HG02970 (cell line): ENCODE data around the gene ZER1.
A peak's percentile ranks its signal among the peaks of the same experiment; 100 is the strongest.

Source experiments
- ATAC-seq: cut with Tn5 transposase; IDR thresholded peaks from one replicate; pipeline ENCODE4 v1.9.1; 2021; ENCODE audit warnings: mild to moderate bottlenecking, moderate library complexity, moderate number of reproducible peaks; ENCODE audit not compliant: unreplicated experiment, low FRiP score

Gene ZER1

DNA sequence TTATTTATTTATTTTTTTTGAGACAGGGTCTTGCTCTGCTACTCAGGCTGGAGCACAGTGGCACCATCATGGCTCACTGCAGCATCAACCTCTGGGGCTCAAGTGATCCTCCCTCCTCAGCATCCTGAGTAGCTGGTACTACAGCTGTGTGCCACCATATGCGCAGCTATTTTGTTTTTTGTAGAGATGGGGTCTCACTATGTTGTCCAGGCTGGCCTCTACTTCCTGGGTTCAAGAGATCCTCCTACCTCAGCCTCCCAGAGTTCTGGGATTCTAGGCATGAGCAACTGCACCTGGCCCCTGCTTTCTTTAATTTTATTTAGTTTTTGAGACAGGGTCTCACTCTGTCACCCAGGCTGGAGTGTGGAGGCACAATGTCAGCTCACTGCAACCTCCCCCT is 28.3 kb downstream of the ZER1 start:
- ATAC-seq, result no peak

- ATAC-seq, result no peak
Observed at GRCh38 chr9:128742401-128742800, 29.3 kb downstream of the ZER1 start.

GRCh38 chr9:128735373-128735772 is 36.4 kb downstream of the ZER1 start:
- ATAC-seq, result no peak

DNA sequence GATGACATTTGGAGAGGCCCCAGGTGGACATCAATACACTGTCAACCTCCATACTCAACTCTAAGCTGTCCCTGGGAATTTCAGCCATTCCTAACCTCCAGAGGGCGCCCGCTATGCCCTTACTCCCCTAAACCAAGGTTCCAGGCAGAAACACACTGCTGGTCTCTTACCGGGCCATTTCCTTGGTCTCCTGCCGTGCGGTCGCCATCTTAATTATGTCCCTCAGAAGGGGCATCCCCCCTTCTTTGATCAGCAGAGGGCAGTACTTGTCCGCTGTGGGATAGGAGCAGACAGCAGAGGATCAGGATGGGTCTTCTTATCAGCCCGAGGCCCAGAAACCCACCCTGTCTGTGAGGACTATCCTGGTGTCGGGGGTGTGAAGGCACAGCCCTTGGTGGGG is 38.5 kb downstream of the ZER1 start:
- ATAC-seq, result no peak

DNA sequence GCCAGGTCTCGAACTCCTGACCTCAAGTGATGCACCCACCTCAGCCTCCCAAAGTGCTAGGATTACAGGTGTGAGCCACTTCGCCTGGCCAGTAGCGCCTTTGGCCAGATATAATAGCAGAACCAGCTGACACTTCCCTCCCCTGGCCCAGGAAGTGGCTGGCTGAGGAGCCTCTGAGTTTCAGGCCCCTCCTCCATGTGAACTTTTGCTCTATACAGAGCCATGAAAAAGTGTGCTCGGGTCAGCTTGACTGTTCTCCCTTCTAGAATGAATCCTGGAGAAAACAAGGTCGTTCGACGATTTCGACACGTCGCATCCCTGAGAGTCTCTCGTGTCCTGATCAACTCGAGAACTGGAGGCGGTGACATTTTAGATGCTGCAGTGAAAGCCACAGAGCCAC is 39.2 kb downstream of the ZER1 start:
- no peak for ATAC-seq

GRCh38 chr9:128731691-128732090 is 40.0 kb downstream of the ZER1 start:
- ATAC-seq, result no peak

DNA sequence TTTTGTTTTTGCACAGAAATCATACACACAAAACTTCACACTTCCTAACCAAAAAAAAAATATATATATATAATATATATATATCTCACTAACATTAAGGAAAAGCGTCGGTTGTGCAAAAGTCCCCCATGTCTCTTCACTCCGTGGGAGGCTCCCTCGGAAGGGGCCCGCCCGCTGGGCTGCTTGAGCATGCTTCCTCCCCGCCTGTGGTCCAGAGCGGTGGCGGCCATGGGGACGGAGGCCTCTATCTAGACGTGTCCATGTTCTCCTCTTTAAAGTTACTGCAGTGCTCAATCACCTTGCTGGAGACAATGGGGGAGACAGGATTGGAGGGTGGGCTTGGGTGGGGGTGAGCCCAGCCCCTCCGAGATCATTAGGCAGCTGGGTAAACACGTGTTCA is 40.6 kb downstream of the ZER1 start:
- ATAC-seq, result no peak

DNA sequence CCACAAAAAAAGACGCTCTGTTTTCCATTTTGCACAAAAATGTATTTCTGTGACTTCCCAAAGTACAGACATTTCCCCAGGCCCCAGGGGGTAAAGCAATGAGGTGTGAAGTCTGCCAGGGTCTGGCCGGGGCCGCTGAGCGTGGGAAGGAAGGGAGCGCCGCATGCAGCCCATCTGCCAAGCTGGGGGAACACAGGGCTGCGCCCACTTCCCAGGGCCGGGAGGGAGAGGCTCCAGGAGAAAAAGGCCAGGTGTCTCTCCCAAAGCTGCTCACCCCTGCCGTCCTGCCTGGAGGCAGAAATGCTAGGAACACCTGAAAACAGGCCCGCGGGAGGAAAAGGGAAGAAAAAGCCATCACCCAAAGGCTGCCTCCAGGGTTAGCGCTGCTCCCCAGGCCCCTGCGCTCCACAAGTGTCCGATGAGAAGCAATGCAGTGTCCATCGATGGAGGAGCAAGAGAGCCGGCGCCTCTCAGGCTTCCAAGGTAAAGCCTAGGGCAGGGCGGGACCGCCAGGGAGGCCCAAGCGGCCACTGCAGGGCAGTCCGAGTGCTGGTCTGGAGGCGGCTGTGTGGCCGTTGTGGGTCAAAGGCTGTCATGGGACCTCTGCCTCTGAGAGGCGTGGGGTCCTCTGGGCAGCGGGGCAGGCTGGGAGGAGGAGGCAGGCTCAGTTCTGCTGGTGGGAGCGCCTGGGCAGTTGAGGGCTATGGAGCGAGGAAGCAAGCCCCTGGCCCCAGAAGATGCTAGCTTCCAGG is 41.8 kb downstream of the ZER1 start:
- no peak for ATAC-seq

DNA sequence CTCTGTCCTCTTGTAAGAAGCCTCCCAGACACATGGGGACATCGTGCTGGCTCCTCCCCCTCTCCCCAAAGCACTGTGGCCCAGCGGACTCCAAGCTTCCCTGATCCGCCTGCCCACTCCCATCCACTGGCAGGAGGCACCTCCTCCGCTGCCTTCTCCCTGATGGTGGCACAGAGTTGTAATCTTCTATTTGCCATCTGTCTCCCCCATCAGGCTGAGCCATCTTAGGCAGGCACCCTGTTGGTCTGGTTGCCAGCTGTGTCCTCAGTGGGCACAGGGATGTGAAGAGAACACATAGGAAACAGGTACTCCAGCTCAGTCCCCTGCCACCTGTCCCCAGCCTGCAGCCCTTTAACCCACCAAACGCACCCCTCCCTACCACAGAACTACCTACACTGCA is 42.4 kb downstream of the ZER1 start:
- ATAC-seq, result no peak

- ATAC-seq, result no peak
Observed at GRCh38 chr9:128728298-128728697, 43.4 kb downstream of the ZER1 start.

DNA sequence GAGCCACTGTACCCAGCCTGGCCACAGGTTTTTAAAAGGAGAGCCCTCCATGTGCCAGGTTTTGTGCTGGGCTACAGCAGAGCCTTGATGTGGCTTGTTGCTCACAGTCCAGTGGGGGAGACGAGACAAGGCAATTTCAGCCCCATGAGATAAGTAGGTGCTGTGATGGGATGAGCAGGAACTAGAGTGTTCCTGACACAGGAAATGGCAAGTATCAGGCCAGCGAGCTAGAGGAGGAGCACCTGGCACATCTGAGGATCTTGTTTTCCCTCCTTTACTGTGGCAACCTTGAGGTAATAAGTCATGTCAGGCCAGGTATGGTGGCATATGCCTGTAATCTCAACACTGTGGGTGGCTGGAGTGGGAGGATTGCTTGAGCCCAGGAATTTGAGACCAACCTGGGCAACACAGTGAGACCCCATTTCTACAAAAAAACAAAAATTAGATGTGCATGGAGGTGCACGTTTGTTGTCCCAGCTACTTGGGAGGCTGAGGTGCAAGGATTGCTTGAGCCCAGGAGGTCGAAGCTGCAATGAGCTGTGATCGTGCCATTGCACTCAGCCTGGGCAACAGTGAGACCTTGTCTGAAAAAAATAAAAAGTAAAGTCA is 44.0 kb downstream of the ZER1 start:
- no peak for ATAC-seq

DNA sequence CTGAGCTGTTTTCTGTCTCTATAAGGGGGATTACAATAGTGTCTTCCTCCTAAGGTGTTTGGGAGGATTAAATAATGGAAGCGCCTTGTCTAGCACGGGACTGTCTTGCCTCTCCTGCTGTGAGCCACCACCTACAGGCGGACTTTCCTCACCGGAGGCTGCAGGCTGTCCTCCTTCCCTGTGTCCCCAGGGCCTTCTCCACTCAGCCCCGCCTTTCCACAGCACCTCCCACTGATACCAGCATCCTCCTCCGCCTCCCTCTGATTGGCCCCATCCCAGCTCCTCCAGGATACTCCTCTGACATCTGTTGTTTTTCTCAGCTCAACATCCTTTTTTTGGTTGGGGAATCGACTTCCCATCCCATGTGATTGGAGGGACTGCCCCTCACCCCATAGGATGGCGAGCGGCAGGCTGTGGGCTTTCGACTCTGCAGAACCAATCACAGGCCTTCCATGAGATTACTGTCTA is 46.9 kb downstream of the ZER1 start:
- peak; percentile 6 for ATAC-seq

DNA sequence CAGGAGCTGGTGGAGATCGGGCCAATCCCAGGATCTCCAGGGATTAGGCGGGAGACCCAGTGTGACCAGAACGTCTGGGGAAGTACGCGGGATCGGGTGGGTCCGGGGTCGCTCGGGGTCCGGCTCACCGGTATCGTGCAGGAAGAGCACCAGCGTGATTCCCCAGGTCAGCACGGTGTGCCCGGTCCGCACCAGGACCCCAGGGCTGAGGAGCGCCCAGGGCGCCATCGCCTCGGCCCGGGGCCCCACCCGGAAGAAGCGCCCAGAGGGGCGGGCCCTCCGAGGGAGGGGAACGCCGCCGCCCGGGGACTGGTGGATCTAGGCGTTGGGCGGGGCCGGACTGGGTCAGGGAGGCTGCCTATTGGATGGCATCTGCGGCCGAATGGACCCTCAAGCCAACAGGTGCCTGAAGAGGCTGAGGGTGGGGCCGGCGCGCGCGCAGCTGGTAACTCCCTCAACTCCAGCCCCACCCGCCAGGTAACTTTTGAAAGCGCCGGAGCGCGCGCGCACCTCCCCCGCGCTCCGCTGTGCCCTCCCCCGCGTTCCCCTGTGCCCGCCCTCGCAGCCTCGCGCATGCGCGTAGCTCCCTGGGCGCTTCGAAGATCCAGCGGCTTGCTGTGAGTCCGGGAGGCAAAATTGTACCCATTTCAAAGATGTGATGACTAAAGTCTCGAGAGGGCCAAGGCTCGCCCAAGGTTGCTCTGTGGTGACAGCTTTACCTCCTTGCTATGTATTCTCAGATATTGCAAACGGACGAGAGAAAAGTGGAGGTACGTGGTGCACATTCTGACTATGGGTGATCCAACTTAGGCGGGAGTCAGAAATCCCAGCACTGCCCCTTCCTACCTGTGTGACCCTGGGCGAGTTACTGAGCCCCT is 47.6 kb downstream of the ZER1 start, which contains the start of gene ZDHHC12:
ZDHHC12 (minus strand) TSS at position 262 of the 878 bp plus-strand sequence; CDS start at position 228, 34 bp downstream.
- peak; percentile 94 for ATAC-seq

- no peak for ATAC-seq
Observed at GRCh38 chr9:128723352-128723865, 48.3 kb downstream of the ZER1 start.

- no peak for ATAC-seq
Observed at GRCh38 chr9:128722380-128723351, 49.1 kb downstream of the ZER1 start.

- ATAC-seq, result no peak
Observed at GRCh38 chr9:128721487-128722010, 50.2 kb downstream of the ZER1 start.

DNA sequence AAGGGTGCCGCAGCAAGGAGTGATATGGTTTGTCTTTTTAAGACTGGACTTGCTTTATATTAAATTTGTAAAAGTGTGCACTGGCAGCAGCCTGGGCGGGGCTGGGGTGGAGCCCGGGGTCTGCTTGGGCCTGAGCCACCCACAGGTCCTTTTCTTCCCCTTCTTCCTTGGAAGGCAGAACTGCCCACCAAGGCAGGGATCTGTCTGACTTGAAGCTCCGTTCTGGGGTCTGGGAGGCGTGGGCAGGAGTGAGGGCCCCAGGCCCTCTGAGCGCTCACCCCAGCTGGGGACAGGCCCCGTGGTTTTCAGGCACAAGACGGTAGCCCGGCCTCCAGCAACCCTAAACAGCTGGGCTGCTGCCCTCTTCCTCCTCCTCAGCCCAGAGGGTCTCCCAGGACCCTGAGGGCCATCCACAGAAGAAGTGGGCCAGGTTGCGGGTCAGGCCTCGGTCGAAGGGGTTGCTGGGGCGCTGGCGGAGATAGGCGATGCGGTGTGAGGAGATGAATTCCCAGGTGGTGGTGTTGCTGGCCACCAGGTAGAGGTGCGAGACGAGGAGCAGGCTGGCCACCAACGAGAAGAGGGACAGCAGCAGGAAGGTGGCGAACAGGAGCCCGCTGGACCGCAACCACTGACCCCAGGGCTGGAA is 50.8 kb downstream of the ZER1 start:
- no peak for ATAC-seq

DNA sequence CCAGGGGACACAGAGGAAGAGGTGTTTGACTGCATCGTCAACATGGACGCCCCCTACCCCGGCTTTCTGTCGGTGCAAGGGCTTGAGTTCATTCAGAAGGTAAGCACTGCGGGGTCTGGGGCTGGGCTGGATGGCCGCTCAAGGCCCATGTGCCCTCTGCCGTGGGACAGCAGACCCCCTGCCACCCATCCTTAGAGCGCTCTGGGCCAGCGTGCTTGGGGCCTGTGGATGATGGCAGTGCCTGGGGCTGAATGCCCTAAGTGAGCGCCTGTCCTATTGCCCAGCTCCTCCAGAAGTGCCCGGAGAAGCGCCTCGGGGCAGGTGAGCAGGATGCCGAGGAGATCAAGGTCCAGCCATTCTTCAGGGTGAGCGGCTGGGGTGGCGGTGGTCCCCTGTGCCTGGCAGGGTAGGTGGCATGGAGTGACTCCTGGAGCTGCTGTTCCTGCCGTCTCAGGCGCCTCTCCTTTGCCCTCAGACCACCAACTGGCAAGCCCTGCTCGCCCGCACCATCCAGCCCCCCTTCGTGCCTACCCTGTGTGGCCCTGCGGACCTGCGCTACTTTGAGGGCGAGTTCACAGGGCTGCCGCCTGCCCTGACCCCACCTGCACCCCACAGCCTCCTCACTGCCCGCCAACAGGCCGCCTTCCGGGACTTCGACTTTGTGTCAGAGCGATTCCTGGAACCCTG is 51.7 kb downstream of the ZER1 start:
- no peak for ATAC-seq
